BLaER1 (cell line): ENCODE results near the gene IQCE.
"Not testable (repeated sequence)": the region's sequence is repeated elsewhere in the genome, so short reads cannot be mapped to it uniquely, and the experiment has no call there.

Source experiments
- H3K27ac ChIP-seq: shearing (Covaris generic); formaldehyde crosslinking; 2 replicates; pipeline ENCODE4 v1.8.1; 2022
- H3K27me3 ChIP-seq: shearing (Covaris generic); formaldehyde crosslinking; 2 replicates; pipeline ENCODE4 v1.8.1; 2022
- H3K36me3 ChIP-seq: shearing (Covaris generic); formaldehyde crosslinking; 2 replicates; pipeline ENCODE4 v1.8.1; 2022
- H3K4me1 ChIP-seq: shearing (Covaris generic); formaldehyde crosslinking; 2 replicates; pipeline ENCODE4 v1.8.1; 2022
- H3K4me2 ChIP-seq: shearing (Covaris generic); formaldehyde crosslinking; 2 replicates; pipeline ENCODE4 v1.8.1; 2022
- H3K4me3 ChIP-seq: shearing (Covaris generic); formaldehyde crosslinking; 2 replicates; pipeline ENCODE4 v1.8.1; 2022
- H3K9ac ChIP-seq: shearing (Covaris generic); formaldehyde crosslinking; 2 replicates; pipeline ENCODE4 v1.8.1; 2022
- H3K9me3 ChIP-seq: shearing (Covaris generic); formaldehyde crosslinking; 2 replicates; pipeline ENCODE4 v1.8.1; 2022
- H4K20me1 ChIP-seq: shearing (Covaris generic); formaldehyde crosslinking; 2 replicates; pipeline ENCODE4 v1.8.1; 2022
- Cebpa-rat ChIP-seq: shearing (Covaris generic); IDR thresholded peaks from 2 replicates; pipeline ENCODE4 v1.8.1; 2022

Gene IQCE

GRCh38 chr7:2525658-2526630, 32.8 kb upstream of the IQCE start:
- H4K20me1 ChIP-seq: peaks cover 85% of the 10 kb centered on the region
- no peak overlapping the region for H3K9ac ChIP-seq
- H3K4me1 ChIP-seq: peaks cover 97% of the 10 kb centered on the region
- peak overlapping the region; percentile 100 for H3K4me2 ChIP-seq
- H3K9me3 ChIP-seq: no peaks in the 10 kb centered on the region
- peaks cover 36% of the 10 kb centered on the region for H3K36me3 ChIP-seq
- H3K4me3 ChIP-seq: no peak overlapping the region
- H3K27me3 ChIP-seq: no peaks in the 10 kb centered on the region
- no peak for TF ChIP-seq Cebpa-rat
- peak overlapping the region; percentile 7; the same call in 1 of the 2 replicates for H3K27ac ChIP-seq

- Histone ChIP-seq H3K27me3 (no peaks in the 10 kb centered on the region), H3K4me2 (peak overlapping the region; percentile 100), H3K9ac (no peak overlapping the region), H3K36me3 (peaks cover 36% of the 10 kb centered on the region), H3K4me3 (no peak overlapping the region), H3K9me3 (no peaks in the 10 kb centered on the region), H3K4me1 (peaks cover 95% of the 10 kb centered on the region), H3K27ac (no peak overlapping the region), H4K20me1 (peaks cover 76% of the 10 kb centered on the region)
- TF ChIP-seq Cebpa-rat: no peak
Measured at GRCh38 chr7:2526659-2527504, 31.9 kb upstream of the IQCE start.

DNA sequence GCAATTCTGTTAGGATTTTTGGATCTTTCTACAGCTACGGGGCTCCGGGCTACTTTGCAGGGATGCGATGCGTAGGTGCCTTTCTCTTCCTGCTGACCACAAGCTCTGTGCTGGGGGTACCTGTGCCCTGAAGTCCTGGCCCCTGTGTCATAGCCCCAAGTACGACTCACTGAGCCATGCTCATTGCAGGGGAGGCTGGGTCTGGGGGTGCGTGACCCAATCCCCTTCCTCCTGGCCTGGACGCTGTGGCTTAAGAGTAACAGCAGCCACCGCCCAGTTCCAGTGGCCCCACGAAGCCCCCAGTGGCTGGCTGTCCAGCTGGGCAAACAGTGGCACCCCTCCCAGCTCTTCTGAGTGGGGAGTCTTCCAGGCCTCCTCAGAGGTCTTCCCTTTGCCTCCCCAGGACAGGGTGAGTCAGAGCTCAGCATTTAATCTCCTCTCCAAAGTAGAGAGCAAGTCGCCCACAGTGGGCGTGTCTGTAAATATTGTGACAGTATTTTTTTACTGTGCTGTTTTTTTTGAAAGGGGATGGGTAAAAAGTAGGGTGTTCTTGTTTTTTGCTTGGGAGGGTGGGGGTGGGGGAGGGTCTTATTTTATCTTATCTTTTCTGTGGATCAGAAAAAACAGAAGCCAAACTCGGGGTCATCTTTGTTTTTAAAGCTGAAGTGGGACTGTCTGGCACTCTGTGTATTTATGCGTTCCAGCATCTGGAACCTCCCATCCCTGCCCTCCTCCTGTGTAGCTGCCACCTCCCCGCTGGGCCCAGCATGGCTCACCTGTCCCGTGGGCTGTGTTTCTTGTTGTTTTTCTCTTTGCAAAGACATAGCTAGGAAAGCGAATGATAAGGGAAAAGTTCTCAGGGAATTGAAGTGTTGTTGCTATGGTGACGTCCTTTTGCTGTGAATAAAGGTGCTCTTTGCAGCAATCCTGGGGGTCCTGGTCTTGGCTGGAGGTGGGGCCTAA, 31.0 kb upstream of the IQCE start:
- H3K9ac ChIP-seq: no peak overlapping the region; the same call in 1 of the 2 replicates
- H3K9me3 ChIP-seq: no peaks in the 10 kb centered on the region
- H3K36me3 ChIP-seq: peaks cover 36% of the 10 kb centered on the region
- H4K20me1 ChIP-seq: peaks cover 67% of the 10 kb centered on the region
- peak overlapping the region; percentile 22 for H3K4me3 ChIP-seq
- H3K4me2 ChIP-seq: peak overlapping the region; percentile 100
- no peaks in the 10 kb centered on the region for H3K27me3 ChIP-seq
- H3K27ac ChIP-seq: peak overlapping the region; percentile 62; the same call in 1 of the 2 replicates
- peaks cover 86% of the 10 kb centered on the region for H3K4me1 ChIP-seq
- TF ChIP-seq Cebpa-rat: no peak

DNA sequence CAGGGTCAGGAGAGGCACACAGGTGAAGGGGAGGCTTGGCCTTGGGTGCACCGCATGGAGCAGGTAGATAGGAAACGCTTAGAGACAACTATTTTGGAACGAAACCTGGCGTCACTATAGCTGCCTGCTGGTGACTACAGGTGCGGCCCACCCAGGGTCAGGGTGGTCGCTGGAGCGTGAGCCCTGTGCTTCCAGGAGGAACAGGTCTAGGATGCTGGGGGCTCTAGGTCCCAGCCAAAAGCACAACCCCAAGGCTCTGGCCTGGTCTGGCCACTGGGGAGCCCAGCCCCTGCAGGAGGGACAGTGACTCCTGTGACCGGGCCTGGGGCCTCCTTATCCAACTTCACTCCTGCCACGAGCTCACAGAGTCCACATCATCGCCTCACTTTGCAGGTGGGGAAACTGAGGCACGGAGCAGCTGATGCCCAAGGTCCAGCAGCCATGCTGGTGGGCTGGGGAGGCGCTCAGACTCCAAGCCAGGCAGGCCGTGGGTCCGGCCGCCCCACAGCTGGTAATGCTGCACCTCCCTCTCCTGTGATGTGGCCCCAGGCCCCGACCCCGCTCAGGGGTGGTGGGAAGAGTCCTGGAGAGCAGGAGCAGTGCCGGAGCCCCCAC, 30.2 kb upstream of the IQCE start:
- Histone ChIP-seq H3K36me3 (peaks cover 36% of the 10 kb centered on the region), H3K9ac (peak overlapping the region; percentile 0; the same call in 1 of the 2 replicates), H3K4me2 (peak overlapping the region; percentile 78), H3K4me1 (peaks cover 78% of the 10 kb centered on the region), H4K20me1 (peaks cover 59% of the 10 kb centered on the region), H3K27ac (peak overlapping the region; percentile 62), H3K4me3 (peak overlapping the region; percentile 22), H3K9me3 (no peaks in the 10 kb centered on the region), H3K27me3 (no peaks in the 10 kb centered on the region)
- TF ChIP-seq Cebpa-rat: no peak

GRCh38 chr7:2529161-2530070, 29.4 kb upstream of the IQCE start:
- Histone ChIP-seq H3K4me2 (peak overlapping the region; percentile 78), H3K4me1 (peaks cover 70% of the 10 kb centered on the region), H4K20me1 (peaks cover 50% of the 10 kb centered on the region), H3K9me3 (no peaks in the 10 kb centered on the region), H3K27me3 (no peaks in the 10 kb centered on the region), H3K4me3 (peak overlapping the region; percentile 31), H3K36me3 (peaks cover 36% of the 10 kb centered on the region), H3K27ac (peak overlapping the region; percentile 62), H3K9ac (peak overlapping the region; percentile 65; the same call in 1 of the 2 replicates)
- no peak for TF ChIP-seq Cebpa-rat

GRCh38 chr7:2530071-2530987, 28.4 kb upstream of the IQCE start:
- Histone ChIP-seq H3K9me3 (no peaks in the 10 kb centered on the region), H3K27ac (peak overlapping the region; percentile 62), H3K36me3 (peaks cover 31% of the 10 kb centered on the region), H4K20me1 (peaks cover 41% of the 10 kb centered on the region), H3K9ac (peak overlapping the region; percentile 65; the same call in 1 of the 2 replicates), H3K4me3 (peak overlapping the region; percentile 31; the same call in 1 of the 2 replicates), H3K4me1 (peaks cover 60% of the 10 kb centered on the region), H3K4me2 (peak overlapping the region; percentile 78), H3K27me3 (no peaks in the 10 kb centered on the region)
- no peak for TF ChIP-seq Cebpa-rat

GRCh38 chr7:2530994-2531795, 27.6 kb upstream of the IQCE start:
- peaks cover 52% of the 10 kb centered on the region for H3K4me1 ChIP-seq
- H3K9ac ChIP-seq: peak overlapping the region; percentile 65; the same call in 1 of the 2 replicates
- H3K9me3 ChIP-seq, H3K27me3 ChIP-seq, H3K4me3 ChIP-seq: not testable (repeated sequence)
- H4K20me1 ChIP-seq: peaks cover 33% of the 10 kb centered on the region
- H3K4me2 ChIP-seq: peak overlapping the region; percentile 78
- H3K36me3 ChIP-seq: peaks cover 23% of the 10 kb centered on the region
- peak overlapping the region; percentile 62 for H3K27ac ChIP-seq

DNA sequence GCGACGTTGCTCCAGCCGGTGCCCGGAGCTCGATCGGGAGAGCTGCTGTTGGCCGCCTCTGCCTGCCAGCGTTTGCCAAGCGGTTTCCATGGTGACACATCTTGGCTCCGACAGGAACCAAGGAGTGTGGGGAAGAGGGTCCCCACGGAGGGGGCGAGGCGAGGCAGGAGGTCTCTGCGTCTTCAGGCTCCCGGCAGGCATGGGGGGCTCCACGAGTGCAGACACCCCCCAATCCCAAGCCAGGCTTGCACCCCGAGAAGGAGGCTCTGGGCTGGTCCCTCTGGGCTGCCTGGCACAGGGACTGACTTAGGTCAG, 27.0 kb upstream of the IQCE start:
- Histone ChIP-seq H3K4me1 (peaks cover 46% of the 10 kb centered on the region), H4K20me1 (peaks cover 27% of the 10 kb centered on the region), H3K36me3 (peaks cover 17% of the 10 kb centered on the region)
- H3K27me3 ChIP-seq, H3K4me2 ChIP-seq, H3K9ac ChIP-seq, H3K9me3 ChIP-seq, H3K27ac ChIP-seq, H3K4me3 ChIP-seq: not testable (repeated sequence)

DNA sequence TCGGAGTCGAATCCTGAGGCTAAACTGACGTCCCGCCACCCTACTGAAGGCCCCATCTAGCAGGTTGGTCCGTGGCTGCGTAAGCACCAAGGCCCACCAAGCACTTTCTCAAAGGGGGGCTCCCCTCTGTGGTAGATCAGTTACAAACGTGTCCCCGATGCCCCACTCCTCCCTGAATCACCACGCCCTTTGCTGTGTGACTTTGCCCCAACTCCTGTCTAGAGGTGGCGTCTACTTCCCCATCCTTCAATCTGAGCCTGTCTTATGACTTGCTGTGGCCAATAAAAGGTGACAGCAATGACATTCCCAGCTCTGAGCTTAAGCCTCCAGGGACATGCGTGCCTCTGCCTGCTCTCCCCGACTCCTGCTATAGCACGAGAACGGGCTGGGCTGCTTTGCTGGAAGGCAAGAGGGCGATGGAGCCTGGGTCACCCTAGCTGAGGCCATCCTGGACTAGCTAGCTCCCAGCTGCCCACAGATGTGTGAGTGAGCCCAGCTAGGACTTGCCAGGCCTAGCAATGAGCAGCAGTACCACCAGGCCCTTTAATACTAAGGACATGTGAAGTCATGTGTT, 26.5 kb upstream of the IQCE start:
- not testable (repeated sequence) for H3K27ac ChIP-seq, H3K4me2 ChIP-seq, H3K27me3 ChIP-seq, H3K4me3 ChIP-seq, H3K9ac ChIP-seq, H3K9me3 ChIP-seq
- Histone ChIP-seq H3K4me1 (peaks cover 41% of the 10 kb centered on the region), H3K36me3 (peaks cover 12% of the 10 kb centered on the region), H4K20me1 (peaks cover 22% of the 10 kb centered on the region)

- Histone ChIP-seq H3K36me3 (peaks cover 11% of the 10 kb centered on the region), H3K4me1 (peaks cover 36% of the 10 kb centered on the region), H4K20me1 (peaks cover 17% of the 10 kb centered on the region)
- H3K4me3 ChIP-seq, H3K27me3 ChIP-seq, H3K9me3 ChIP-seq, H3K9ac ChIP-seq, H3K4me2 ChIP-seq, H3K27ac ChIP-seq: not testable (repeated sequence)
Measured at GRCh38 chr7:2532816-2533215, 26.0 kb upstream of the IQCE start.
